ENCODE results near the gene NAALADL2.

Gene NAALADL2

DNA sequence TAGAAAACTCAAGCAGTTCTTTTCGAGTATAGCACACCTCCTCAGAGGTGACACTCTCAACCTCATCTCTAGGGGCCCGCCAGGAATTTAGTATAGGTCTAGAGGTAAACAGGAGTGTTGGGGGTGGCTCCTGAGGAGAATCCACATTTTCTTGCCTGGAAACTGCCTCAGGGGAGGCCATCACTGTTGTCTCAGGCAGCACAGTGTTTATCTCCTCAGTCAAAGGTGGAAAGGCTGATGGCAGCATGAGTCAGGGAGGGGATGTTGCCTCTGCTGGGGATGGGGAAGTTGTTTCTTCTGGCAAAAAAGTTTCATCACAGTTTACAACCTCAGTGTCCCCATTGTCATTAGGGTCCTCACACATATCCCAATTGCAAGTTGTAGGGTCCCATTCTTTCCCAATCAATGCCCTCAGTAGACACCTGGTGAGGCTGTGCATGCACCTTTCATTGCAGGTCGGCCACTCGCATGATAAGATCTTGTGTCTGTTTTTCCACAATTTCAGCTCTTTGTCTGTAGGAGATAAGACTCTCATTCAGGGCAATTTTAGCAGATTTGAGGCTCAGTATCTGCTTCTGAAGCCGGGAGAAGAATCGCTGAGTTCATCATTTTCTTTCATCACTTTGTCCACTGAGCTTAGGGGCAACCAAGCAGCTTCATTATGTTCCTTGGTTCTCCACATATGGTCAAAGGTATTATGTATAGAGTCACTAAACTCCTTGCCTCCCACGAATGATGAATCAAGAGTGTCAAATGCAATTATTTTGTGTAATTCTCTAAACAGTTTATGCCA lies 25.8 kb downstream of the NAALADL2 start:
- DNase-seq (ENCODE audit: low spot score), result no peak

DNA sequence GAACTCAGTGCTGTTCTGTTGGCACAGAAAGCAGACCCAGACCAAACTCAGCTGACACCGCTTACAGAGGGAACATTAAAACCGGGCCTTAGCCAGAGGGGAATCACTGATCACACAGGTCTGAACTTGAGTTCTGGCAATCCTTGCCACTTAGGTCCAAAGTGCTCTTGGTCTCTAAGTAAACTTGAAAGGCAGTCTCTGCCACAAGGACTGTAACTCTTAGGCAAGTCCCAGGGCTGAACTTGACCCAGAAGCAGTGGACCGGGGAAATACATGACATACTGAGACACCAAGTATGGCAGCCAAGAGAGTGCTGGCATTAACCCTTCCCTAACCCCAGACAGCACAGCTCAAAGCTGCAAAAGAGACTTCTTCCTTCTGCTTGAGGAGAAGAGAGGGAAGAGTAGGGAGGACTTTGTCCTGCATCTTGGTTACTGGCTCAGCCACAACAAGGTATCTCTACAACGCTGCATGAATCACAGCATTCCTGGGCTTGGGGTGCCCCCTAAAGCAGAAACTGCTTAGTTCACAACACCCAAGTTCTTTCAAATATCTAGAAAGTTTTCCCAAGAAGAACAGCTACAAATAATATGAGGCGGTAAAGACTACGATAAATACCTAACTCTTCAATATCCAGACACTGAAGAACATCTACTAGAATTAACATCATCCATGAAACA lies 32.5 kb downstream of the NAALADL2 start:
- DNase-seq (ENCODE audit: low spot score), result no peak

DNA sequence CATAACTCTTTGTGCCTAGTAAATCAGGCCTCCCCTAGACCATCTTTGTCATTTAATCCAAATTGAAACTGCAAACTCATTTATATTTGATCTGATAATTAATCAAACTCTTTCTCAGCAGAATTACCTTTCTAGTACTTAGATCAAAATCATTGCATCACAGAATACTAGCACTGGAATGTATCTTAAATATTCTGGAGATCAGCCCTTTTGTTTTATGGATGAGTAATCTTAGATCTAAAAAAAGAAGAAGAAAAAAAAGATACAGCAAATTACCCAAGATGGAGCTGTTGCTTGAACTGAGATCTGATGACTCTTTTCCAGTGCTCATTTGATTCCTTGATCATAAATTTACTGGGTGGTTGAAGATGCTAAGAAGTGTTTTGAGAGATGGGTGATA lies 47.9 kb downstream of the NAALADL2 start:
- no peak for DNase-seq (ENCODE audit: low spot score)

DNA sequence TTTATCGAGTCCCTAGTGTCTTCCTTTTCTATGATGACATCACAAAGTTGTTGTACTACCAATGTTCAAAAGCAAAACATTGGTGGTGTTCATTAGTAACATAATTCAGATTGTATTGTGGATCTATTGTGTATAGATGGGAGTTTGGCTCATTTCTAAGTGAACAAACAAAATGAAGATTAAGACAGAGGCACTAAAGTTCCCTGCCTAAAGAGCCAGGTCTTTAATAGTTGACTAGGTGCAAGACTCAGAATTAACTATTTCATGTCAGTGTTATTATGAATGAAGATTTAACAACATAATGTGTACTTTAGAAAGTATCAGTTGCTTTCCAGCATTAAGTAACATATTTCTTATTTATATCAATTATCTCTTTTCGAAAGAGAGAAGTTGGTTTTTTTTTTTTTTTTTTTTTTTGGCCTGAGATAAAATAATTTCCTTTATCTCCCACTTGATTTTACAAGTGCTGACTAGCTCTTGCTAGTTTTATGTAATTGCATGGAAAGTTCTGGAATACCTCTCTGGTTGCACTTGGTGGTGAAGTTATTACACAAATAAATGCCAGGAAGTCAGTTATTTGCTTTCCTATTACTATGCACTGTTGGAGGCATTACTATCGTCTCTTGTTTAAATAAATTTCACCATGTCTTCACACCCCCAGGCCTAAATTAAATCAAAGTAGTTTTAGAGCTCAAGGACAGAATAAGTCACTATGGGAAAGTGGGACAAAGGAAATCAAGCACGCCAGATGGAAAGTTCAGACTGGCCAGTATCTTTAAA lies 48.7 kb downstream of the NAALADL2 start:
- DNase-seq (ENCODE audit: low spot score), result no peak

DNA sequence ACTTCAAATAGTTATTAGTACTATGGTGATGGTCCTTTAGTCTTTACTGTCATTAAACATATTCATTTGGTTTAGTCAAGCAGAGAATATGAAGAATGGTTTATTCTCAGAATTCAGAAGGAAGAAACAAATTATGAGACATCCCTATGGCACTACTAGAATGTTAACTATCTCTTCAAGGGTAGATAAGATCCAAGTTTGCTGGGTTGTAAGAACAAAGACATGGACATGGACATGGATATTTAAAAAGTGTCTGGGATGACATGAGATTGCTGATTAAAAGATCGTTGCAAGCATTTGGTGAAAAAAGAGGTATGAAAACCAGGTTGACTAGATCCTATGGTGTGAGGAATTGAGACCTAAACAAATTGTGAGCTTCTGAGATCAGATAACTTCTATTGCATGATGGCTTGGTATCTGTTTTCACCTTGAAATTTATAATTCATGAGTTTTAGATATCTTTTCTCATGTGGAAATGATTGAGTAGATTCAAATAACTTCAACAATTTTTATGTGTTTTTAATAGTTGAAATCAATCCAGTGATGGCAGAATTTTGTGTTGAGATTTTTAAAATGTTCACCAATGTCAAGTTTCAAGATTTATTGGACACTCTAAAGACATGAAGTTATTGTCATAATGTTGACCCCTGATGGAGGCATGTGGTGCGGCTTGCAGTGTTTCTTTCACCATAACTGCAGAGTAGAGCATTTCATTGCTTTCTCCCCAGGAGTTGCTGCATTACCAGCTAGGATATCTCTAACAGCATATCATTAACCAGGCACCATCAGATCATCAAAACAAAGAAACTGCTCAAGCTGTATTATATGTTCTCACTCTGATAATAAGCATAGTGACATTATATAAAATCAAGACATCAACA lies 72.6 kb downstream of the NAALADL2 start:
- no peak for DNase-seq (ENCODE audit: low spot score)

DNA sequence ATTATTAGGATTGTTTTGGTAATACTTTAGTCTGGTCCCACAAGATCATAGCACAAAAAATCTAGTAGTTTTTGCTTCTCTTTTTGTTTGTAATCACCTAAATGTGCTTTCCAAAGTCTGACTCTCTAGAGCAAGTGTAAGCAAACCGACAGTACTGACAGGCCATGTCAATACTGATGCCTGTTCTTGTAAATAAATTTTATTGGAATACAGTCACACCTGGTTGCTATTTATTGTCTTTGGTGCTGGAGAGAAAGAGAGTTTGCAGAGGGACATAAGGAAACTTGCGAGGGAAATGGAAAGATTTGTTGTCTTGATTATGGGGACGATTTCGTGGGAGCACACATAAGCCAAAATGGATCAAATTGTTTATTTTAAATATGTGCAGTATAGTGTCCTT lies 77.5 kb downstream of the NAALADL2 start:
- DNase-seq (ENCODE audit: low spot score), result no peak

DNA sequence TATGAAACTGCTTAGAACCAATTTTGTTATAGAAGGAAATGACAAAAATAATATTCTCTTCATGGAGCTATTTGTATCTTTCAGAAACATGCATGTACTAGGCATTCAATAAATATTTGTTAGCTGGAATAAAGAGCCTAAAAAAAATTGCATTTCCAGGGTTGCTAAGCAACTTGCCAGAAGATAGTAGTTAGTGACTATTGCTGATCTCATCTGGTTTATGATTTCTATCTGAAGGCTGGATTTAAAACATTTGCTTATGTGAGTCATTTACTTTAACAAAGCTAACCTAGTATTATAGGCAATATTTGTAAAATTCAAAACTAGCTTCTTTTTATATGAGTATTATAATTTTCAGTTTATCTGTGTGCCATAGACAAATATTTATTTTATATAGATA lies 78.3 kb downstream of the NAALADL2 start:
- DNase-seq (ENCODE audit: low spot score), result no peak

DNA sequence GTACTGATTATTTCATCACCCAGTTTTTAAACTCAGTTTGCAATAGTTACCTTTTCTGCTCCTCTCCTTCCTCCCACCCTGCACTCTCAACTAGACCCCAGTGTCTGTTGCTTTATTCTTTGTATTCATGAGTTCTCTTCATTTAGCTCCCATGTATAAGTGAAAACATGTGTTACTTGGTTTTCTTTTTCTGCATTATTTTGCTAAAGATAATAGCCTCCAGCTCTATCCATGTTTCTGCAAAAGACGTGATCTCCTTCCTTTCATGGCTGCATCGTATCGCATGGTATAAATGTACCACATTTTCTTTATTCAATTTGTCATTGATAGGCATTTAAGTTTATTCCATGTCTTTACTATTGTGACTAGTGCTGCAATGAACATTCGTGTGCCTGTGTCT lies 79.0 kb downstream of the NAALADL2 start:
- no peak for DNase-seq (ENCODE audit: low spot score)

DNA sequence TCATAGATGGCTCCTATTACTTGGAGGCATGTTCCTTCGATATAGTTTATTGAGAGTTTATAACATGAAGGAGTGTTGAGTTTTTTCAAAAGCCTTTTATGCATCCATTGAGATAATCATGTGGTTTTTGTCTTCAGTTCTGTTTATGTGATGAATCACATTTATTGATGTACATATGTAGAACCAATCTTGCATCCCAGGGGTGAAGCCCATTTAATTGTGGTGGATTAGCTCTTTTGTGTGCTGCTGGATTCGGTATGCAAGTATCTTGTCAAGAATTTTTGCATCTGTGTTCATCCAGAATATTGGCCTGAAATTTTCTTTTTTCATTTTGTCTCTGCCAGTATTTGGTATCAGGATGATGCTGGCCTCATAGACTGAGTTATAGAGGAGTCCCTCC lies 81.0 kb downstream of the NAALADL2 start:
- DNase-seq (ENCODE audit: low spot score), result no peak

DNA sequence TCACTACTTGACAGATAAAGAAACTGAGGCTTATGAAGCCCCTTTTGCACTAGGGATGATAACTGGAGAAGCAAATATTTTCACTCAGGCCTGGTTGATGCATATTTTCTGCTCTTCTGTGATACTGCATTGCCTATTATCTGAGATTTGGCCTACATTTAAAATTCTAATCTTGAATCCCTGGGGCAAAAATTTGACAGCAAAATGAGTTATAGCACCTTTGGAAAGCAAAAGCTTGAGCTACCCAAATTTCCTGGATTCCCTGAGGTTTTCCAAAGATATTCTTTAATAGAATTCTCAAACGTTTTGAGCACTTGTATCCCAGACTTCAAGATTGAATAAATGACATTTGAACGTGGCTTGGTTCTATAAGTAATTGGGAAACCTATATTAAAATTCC lies 86.1 kb downstream of the NAALADL2 start:
- DNase-seq (ENCODE audit: low spot score), result no peak

DNA sequence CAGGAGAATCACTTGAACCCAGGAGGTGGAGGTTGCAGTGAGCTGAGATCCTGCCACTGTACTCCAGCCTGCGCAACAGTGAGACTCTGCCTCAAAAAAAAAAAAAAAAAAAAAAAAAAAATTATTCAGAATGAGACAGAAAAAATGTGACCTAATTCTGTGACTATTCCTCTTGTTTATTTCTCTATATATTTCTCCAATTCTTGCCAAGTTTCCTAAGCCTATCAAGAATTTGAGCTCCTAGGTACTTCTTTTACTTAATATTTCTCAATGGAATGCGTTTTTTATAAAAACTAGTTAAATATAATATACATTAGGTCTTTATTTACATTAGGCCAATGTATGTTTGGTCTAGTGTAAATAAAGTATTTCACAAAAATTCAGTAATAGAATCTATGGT lies 86.8 kb downstream of the NAALADL2 start:
- DNase-seq (ENCODE audit: low spot score), result no peak

DNA sequence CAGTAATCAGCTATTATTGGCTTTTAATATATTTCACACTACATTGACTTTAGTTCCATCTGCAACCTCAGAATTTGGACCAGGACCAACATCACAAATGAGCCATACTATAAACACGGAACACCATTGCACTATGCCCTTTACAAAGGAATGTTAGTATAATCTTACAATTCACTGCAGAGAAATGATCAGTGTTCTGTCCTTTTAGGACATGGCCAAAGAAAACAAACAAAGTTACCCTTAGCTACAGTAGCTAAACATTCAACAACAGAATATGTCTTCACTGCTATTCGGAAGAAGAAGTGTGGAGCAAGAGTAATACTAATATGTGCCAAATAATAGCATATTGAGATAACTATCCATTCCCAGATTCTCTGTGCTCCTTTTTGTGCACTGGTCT lies 90.4 kb downstream of the NAALADL2 start:
- no peak for DNase-seq (ENCODE audit: low spot score)

DNA sequence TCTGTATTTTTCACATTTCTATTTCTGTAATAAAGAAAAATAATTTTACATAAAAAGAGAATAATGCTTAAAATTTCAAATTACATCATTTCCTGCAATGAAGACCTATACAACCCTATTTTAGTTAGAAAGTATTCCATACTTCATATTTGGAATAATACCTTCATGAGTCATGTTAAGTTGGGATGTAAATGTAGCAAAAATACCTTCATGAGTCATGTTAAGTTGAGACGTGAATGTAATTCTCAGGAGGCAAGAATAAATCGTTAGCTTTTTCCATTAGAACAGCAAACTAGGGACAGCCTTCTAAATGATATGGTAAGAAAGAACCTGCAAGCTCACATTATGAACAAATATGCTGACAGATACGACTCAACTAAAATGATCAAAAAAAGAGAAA lies 91.9 kb downstream of the NAALADL2 start:
- no peak for DNase-seq (ENCODE audit: low spot score)

DNA sequence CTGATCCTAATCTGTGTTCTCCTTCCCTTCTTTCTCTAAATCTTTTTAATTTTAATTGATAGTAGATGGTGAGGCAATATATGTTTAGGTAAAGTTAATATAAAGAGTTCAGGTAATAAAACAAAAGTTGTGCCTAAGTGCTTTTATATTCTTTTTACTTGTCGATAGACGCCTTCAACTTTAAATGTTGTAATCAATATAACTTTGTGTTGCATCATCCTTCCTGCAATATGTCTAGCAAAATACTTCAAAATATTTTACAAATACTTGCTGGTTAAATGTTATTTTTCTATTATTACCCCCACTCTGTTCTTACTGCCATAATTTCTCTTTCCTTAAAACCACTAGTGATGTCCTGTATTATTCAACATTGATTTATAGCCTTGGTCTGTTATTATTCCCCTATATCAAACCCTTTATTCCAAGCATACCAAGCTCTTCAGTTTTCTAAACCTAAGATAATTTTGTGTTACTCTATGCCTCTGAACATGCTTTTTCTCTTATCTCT lies 92.4 kb downstream of the NAALADL2 start:
- DNase-seq (ENCODE audit: low spot score), result no peak

DNA sequence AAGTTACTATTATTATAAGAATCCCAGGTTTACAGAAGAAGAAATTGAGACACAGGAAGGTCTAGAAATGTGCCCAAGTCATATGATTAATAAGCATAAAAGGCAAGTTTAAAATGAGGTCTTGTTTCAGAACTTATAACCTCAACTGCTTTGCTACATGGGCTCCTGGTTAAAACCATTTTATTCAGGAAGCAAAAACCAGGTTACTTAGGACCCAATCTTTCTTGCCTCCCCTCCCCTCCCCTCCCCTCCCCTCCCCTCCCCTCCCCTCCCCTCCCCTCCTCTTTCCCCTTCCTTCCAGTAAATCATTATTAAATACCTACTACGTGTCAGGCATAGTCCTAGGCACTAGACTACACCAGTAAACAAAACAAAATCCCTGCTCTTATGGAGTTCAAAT lies 93.9 kb downstream of the NAALADL2 start:
- no peak for DNase-seq (ENCODE audit: low spot score)

DNA sequence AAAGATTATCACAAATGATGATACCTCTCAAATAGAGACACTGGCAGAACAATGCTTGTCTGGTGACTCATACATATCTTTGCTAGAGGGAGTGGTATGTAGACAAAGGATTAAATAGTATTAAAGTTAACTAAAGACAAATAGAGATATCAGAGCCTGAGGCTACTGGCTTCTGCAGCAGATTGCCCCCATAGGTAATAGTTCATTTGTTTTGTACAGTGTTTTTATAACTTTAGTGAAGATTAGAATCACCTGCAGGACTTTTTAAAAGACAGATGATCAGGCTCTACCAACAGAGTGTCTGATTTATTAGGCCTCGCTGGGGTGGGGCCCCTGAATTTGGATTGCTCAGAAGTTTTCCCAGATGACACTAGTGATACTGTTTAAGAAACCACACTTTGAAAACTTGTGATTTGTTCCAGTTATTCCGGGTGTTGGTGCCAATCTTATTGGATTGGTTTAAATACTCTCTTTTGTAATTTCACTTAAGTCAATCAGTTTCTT lies 96.4 kb downstream of the NAALADL2 start:
- no peak for DNase-seq (ENCODE audit: low spot score)

DNA sequence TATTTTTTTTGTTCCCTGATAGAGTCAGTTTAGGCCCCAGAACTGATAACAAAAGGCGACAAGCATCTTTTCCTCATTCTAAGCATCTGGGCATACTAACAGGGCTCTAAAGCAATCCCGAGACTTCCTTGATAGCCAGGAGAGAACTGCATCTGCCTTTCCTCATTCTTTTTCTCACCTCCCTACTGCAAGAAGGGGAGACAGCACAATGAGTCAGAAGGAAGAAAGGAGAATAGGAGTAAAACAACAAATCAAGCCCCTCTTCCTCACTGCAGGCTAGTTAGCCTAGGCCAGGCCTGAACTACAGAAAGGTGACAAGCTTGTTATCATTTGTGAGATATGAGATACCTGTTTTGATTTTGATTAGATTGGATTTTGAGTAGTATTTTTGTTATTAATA lies 97.9 kb downstream of the NAALADL2 start:
- DNase-seq (ENCODE audit: low spot score), result no peak

DNA sequence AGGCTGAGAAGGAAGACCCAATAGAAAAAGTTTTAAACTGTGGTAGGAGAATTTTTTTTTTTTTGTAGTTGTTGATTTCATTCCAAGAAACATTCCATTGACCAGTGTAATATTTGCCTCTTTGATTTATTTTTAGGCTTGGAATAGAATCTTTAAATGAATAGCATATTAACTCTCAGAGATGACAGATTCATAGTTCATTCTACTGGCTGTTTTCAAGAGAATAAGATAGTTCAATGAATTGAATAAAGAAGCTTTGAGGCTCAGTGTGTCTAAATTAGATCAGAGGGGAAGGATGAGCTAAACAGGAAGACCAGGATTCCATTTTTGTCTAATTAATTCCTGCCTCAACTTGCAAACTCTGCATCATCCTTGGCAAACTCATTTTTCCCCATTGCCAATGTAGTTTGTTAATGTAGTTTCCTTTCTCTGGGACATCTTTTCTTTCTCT lies 98.4 kb downstream of the NAALADL2 start:
- DNase-seq (ENCODE audit: low spot score), result no peak

DNA sequence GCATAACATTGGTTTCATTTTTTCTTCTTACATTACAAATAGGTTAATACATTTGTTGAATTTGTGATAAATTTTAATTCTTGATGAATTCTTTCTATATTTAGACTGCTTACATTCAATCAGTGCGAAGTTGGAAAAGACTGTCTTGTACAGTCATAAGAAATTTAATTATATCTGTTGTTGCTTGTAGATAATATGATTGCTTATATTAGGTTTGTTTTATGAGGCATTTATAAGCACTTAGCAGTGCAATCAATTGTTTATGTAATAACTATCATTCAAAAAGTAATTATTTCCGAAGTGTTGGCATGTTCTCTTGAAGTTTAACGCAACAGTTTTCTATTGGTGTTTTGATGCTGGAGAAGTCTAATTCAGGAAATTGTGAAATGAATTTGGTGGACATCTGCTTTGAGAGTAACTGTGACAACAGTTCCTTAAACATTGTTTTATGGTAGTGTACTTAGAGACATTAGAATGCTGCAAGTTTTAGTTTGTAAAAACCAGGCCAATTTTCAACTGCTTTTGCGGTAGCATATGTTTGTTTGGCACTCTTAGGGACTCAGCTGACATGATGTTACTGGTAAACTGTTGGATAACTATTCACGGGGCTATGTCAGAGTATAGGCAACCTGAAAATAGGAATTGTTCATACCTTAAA lies 99.7 kb downstream of the NAALADL2 start:
- DNase-seq (ENCODE audit: low spot score), result no peak

DNA sequence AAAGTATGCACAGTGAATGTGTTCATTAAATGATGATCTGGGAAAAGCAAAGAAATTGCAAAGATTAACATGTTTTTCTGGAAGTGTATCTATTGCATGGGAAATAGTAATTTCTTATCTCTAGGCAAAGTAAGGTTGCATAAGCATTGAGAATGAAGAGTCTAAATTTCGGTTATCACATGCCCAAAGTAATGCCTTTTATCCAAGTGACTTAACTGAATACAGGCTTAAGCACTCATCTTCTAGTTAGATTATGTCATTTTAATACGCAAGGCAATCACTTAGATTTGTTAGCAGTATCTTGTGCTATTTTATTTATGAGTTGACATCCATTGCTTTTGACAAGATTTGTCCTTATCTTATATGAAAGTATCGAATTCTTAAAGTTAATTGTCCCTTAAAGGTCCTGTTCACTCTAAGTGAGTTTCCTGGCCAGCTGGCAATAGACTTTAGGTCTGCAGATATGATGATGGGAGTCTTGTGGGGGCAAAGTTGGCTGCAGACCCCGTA lies 100.5 kb downstream of the NAALADL2 start:
- no peak for DNase-seq (ENCODE audit: low spot score)

DNA sequence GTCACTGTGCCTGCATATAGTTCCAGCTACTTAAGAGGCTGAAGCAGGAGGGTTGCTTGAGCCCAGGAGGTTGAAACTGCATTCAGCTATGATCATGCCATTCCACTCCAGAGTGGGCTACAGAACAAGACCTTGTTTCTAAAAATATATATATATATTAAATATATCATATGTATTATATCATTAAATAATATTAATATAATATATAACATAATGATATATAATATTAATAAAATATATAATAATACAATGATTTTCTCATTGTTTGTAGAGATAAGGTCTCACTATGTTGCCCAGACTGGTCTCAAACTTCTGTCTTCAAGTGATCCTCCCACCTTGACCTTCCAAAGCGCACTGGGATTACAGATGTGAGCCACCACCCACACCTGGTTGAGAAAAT lies 101.8 kb downstream of the NAALADL2 start:
- no peak for DNase-seq (ENCODE audit: low spot score)
